HG03175 (cell line): ENCODE data around the gene SLC27A4.

Source experiments
- ATAC-seq: cut with Tn5 transposase; IDR thresholded peaks from one replicate; pipeline ENCODE4 v1.9.1; 2021; ENCODE audit warnings: mild to moderate bottlenecking, moderate library complexity; ENCODE audit not compliant: unreplicated experiment

Gene SLC27A4

DNA sequence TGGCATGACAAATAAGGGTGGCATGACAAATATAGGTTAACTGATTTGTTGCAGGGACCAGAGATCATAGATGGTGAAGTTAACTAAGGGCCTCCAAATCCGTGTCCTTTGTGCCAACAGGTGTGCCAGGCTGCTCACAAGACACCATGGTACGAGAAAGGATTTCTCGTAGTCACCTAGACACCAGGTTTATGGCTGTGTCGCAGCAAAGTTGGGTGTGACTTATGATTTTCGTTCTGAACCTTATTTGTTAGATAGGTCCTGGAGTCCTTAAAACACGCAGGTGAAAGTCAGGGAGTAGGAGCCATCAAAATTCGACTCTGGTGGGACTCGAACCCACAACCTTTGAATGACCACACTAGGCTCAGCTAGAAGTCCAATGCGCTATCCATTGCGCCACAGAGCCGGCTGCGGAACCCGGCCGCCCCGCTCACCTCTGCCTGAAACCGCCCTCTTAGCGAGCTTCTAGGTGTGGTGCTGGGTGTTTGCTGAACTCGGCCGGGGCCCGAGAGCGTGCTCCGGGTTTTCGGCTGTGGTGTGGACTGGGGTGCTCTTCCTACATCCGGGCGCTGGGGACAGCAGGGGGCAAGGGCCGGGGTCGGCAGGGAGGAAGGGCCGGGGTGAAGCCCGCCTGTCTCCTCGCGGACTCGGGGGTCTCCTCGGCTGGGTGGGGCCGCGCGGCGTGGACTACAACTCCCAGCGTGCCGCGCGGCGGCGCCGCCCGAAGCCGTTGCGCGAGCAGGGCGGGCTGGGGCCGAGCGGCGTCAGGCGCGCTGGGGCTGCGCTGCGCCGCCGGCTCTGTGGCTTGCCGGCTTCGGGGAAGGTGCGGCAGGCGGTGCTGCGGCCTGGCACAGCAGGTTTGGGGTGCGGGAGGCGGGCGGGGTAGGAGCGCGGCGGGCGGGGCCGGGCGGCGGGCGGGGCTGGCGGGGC, at the start of gene SLC27A4:
Gene SLC27A4 (plus strand): TSS at position 767 of the 930 bp plus-strand sequence. CDS start 2,606 bp downstream, outside the sequence.
- peak; percentile 82 for ATAC-seq

DNA sequence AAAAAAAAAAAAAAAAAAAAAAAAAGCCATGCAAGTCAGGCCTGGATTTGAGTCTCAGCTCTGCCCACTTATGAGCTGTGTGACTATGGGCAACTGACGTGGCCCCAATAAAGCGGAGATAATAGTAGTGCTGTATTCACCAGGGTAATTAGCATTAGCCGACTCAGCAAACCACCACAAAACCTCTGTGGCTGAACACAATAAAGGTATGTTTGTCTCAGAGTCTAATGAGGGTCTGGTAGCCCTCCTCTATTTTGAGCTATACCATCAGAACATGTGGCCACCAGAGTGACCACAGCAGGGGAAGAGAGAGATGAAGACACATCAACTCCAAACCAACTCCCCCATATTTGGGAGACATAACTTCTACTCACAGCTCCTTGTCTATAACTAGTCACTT, 48.3 kb upstream of the SLC27A4 start:
- ATAC-seq: no peak

DNA sequence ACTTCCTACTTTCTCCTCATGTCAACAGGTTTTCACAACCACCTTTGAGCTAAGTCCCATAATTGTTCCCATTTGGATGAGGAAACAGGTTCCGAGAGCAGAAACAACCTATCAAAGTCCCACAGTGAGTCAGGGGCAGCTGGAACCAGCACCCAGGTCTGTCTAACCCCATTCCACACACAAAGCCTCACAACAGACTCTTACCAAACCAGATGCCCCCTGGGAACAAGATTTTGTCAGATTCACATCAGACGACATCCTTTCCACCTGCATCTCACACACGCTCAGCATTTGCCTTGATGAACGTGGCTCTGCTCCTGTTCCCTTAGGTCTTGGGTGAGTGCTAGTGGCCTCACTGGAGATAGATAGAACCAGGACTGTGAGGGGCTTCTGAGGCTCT, 47.2 kb upstream of the SLC27A4 start:
- ATAC-seq: no peak

DNA sequence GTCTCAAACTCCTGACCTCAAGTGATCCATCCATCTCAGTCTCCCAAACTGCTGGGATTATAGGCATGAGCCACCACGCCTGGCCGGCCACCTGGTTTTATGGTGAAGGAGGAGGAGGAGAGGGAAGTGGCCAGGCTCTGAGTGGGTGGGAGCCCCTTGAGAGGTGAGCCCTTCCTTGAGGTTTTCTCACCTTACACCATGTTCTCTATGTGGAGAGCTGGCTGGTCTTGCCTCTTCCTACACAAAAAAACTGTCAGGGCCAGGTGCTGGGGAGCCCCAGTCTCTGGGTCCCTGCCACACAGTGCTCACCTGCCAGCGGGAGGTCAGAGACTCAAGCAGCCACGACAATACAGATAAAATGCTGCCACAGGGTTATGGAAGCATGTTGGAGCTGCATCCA, 46.2 kb upstream of the SLC27A4 start:
- no peak for ATAC-seq

DNA sequence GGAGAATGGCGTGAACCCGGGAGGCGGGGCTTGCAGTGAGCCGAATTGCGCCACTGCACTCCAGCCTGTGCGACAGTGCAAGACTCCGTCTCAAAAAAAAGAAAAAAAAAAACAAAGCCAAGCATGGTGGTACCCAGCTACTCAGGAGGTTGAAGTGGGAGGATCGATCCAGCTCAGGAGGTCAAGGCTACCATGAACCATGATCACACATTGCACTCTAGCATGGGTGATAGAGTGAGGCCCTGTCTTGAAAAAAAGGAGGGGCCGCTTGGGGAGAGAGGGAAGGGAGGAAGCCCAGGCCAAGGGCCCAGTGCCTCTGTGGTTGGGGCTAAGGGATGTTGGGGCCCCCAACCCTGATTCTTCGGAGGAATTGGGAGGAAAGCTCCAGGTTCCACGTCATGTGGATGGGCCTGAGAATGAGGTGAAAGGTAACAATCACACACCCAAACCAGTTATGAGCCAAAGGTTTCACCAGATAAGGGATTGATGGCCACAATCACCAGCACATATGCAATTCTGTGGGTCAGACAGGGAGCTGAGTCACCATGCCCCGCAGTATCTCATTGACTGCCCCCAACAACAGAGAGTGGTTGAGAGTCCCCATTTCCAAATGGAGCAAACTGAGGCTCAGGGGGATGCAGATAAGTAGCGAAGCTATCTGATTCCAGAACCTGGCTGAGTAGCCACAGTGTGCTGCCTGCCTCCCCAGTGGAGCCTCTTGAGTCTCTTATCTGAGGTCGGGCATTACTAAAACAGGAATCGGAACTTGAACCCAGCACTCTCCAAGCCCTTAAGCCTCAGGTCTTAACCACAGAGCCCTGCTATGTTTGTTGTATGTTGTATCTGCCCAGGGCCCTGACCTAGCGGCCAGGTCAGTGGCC, 43.7 kb upstream of the SLC27A4 start:
- ATAC-seq: no peak

DNA sequence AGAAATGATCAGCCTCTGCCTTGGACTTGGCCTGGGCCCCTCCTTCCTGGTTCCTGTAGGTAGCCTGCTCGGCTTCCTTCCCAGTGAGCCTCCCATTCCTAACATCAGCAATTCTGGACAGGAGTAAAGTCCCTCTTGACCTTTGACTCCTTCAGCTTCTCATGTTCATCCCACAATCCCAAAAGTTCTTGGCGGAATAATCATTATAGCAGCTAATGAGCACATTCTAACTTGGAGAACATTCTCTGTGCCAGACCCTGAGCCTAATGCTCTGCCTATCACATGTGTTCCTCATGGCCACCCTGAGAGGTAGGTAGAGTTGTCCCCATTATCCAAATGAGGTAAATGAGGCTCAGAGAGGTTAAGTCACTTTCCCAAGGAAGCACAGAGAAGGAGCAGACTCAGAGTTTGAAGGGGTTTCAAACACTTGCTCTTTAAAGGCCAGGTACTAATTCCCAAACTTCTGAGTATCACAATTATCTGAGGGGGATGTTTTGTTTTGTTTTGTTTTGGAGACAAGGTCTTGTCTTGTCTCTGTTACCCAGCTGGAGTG, 43.0 kb upstream of the SLC27A4 start:
- no peak for ATAC-seq

DNA sequence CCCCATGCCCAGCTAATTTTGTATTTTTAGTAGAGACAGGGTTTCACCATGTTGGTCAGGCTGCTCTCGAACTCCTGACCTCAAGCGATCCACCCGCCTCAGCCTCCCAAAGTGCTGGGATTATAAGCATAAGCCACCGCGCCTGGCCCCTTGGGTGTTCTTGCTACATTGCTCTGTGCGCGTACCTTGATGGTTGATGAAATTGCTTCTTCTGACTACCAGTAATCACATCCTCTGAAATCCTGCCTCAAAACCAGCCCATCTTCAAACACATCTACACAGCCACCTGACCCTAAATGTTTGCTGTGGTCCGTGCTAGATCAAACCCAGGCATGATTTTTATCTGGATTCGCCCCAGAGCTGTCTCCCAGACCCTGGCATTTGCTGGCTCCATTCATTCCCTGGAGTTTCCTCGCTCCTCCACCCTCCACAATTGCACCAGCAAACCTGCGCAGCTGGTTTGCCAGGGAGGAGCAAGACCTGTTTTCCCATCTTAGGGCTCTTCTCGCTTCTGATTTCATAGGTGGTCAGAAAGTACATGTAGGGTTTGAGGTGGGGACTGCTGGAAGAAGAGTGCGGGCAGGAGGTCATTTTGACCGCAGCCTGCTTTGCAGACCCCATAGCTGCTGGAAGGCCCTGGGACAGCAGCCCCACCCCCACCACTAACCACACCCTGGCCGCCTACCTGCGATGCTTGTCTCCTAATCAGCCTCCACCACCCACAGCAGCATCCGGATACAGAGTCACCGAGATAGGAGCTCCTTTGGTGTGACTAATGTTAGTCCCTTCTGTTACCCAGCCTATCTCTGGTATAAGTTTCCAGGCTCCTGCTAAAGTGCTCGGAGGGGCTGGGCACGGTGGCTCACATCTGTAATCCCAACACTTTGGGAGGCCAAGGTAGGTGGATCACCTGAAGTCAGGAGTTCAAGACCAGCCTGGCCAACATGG, 41.5 kb upstream of the SLC27A4 start:
- no peak for ATAC-seq

DNA sequence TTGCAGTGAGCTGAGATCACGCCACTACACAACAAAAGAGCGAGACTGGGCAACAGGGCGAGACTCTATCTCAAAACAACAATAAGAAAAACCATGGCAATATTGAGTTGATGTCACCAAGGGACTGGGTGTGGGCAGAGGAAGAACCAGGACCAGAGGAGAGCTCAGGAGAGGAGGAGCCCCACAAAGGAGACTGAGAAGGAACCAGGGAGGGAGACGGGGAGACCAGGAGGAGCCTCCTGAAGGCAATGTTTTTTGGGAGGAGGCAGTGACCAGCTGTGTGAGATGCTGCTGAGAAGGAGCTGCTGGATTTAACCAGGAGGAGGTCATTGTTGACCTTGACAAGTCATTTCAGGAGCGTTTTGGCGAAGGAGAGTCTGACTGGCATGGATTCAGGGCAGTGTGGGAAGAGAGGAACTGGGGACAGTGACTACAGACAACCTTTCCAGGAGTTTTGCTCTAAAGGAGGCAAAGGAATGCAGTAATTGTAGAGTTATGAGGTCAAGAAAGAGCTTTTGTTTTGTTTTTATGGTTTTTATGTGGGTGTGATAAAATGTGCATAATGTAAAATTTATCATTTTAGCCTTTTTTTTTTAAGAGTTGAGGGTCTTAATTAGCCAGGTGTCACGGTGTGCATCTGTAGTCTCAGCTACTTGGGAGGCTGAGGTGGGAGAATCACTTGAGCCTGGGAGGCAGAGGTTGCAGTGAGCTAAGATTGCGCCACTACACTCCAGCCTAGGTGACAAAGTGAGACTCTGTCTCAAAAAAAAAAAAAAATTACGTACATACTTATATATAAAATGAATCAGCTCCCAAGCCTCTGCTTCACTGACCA, 36.0 kb upstream of the SLC27A4 start:
- no peak for ATAC-seq

DNA sequence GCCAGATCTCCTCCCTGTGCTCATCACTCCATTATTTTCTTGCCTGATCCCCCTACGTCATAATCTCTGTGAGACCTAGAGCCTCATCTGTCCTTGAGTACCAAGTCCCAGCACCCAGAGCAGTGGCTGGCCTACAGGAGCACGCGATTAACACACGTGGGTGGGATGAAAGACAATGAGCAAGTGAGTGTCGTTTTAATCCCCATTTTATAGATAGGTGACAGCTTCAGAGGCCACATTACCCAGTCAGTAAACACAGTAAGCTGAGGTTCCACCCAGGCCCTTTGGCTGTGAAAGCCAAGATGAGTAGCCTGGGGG, 35.4 kb upstream of the SLC27A4 start:
- ATAC-seq: no peak

DNA sequence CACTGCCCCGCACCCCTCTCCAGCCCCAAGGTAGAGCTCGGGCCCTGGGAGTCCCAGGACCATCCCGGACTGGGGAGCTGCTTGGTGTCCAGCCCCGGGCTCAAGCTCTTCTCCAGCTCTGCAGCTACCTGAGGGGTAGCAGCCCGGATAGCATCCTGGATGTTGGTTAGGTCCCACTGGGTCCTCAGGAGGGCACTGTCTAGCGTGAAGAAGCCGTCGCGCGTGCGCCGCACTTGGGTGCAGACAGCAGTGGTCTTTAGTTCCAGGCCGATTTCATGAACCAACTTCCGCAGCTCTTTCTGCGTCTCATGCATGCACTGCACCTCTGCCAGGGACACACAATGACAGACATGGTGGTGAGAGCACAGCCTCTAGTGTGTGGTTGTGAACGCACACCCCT, 30.8 kb upstream of the SLC27A4 start:
- ATAC-seq: no peak

DNA sequence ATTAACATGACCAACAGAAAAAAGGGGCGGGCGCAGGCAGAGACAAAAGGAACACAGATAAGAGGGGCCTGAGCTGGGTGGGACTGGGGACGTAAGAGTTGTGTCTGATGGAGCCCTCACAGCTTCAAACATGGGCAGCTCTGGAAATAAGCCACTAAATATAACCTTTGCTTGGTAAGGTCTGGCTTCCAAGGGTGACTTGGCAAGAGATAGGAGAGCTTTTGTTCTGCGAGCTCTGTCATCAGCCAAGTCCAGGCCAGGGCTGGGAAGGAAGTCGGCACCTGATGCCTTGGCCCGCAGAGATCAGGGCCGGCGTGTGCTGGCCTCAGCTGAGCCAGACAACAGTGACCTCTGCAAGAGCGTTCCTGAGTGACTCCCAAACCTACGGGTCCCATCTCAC, 29.9 kb upstream of the SLC27A4 start:
- no peak for ATAC-seq

DNA sequence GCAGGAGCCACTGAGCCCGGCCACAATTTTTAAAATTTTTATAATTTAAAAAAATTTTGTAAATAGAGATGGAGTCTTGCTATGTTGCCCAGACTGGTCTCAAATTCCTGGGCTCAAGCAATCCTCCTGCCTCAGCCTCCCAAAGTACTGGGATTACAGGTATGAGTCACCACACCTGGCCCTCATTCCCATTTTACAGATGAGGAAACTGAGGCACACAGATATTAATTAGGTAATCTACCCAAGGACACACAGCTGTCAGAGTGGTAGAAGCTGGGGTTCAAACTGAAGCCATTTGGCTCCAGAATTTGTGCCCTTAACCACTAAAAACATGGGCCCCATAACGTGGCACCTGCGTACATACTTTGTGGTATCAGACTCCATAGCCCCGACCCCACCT, 25.6 kb upstream of the SLC27A4 start:
- no peak for ATAC-seq

DNA sequence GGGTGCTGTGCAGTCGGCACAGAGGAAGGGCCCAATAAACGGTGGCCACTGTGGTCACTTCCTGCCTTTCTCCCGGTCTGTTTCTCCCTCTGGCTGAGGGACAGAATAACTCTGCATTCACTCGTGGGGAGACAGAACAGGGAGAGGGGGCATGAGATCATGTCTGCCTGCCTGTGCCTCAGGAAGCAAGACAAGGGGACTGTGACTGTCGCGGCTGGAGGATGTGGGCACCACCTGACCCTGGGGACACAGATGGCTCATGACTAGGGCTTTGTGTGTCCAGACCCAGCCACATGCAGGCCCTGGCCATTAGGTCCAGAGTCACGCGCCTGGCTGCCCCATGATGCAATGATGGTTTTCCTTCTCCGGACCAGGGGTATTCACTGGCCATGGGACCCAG, 23.9 kb upstream of the SLC27A4 start:
- ATAC-seq: no peak

DNA sequence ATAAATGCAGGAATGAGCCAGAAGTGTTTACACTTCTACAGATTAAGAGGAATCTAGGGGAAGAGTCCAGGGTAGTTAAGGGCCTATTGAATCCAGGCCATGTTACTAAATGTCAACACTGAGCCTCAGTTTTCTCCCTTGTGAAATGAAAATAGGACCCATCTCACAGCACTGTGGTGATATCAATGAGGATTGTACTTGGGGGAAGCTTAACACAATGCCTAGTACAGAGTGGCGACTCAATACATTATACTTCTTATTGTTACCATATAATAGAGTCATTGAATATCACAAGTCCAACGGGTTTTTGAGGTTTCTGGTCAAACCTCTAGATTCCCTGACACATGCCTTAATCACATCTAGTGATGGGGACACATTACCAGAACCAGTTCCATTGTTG, 22.7 kb upstream of the SLC27A4 start:
- no peak for ATAC-seq

DNA sequence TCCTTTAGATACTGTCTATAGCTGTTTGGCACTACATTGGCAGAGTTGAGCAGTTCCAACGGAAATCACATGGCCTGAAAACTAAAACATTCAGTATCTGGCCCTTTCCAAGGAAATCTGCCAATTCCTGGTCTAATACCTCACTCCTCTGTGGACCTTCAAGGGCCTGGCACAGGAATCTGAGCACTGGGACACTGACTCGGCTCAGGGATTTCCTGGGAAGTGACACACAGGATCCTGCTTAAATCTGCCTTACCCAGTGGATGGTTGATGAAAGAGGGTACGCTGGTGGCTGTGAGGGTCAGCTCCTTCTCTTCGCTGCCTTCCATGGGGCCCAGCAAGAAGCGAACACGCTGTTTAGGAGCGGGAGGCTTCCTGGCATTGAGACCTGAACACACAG, 19.0 kb upstream of the SLC27A4 start:
- no peak for ATAC-seq

DNA sequence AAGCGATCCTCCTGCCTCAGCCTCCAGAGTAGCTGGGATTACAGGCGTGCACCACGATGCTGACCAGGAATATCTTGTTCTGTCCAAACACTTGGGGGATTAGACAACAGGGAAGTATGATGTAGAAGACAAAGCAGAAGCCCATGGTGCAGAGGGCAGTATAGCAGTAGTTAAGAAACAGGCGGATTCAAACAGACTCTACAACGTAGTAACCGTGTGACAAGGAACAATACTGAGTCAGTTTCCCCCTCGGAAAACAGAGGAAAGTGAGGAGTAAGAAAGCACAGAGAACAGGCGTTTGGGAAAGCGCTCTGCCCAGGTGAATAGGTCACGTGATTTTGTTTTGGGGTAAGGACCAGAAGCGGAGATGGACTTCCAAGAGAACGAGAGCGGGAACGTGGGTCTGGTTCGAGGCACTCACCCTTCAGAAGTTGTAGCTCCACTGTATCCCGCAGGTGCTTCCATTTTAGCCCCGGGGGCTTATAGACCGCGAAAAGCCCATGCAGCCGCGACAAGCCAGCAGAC, 18.4 kb upstream of the SLC27A4 start:
- peak; percentile 6 for ATAC-seq

DNA sequence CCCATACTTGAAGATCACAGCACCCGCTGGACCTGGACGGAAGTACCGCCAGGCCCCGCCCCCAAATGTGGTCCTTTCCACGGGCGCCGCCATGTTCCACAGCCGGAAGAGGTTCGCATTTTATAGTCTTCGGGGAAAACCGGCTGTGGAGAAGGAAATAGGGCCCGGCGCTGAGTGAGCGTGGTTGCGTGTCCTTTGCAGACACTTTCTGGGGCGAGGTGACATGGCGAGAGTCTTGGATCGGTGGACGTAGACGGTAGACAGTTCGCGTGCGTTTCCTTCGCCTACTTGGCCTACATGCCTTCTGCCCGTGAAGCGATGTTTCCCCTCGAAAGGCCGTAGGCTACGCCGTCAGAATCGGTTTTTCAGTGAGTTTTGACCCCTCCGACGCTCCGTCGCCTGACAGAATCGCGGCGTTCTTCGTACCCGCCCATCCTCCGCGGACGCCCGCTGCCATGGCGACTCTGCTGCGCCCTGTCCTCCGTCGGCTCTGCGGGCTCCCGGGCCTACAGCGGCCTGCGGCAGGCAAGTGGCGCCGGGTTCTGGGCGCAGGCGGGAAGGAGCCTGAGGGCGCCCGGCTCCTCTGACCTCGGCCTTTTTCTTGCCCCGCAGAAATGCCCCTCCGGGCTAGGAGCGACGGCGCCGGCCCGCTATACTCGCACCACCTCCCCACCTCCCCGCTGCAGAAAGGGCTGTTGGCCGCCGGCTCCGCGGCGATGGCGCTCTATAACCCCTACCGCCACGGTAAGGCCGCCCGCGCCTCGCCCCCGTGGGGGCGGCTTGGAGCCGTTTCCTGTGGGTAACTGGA, 17.7 kb upstream of the SLC27A4 start, which contains the start of the genes COQ4 and TRUB2:
Gene COQ4 (plus strand): TSS at position 436 of the 808 bp plus-strand sequence. CDS start 20 bp downstream, at position 456.
Gene TRUB2 (minus strand): TSS at position 44 of the 808 bp plus-strand sequence. CDS start 39 bp downstream, at position 5.
- ATAC-seq: peak; percentile 82

DNA sequence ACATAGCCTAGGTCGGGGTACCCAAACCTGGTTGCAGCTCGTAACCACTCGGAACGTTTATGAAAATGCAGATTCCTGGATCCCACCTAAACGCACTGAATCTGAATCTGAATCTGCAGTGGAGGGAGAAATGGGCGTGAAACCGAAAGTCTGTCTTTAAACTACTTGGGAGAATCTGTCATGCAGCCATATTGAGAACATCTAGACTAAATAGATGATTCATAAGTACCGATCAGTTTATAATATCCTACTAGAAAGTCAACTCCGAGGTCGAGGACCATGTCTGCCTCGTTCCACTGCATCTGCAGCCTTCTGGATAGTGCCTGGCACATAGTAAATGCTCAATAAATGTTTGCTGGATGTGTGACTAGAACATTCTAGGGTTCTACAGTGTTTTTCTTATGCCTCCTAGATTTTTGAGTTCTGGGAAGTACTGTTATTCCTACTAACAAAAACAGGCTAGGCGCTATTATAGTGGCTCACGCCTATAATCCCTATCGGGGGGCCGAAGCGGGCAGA, 17.1 kb upstream of the SLC27A4 start:
- ATAC-seq: no peak
